CD4-positive, alpha-beta T cell treated with Interleukin-15 for 1 hour (primary cell): ENCODE results near the gene ECT2L.

Experiments
- DNase-seq: peaks from one replicate; pipeline ENCODE4 v3.0.0-alpha.2; 2020

Gene ECT2L

DNA sequence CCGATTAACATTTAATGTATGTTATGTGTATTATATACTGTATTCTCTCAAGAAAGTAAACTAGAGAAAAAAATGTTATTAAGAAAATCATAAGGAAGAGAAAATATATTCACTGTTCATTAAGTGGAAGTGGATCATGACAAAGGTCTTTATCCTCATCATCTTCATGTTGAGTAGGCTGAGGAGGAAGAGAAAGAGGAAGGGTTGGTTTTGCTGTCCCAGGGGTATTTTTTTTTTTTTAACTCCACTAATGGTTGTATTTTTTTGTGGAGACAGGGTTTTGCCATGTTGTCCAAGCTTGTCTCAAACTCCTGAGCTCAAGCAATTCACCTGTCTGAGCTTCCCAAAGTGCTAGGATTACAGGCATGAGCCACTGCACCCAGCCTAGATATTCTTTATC lies 11.0 kb downstream of the ECT2L start:
- DNase-seq: no peak

DNA sequence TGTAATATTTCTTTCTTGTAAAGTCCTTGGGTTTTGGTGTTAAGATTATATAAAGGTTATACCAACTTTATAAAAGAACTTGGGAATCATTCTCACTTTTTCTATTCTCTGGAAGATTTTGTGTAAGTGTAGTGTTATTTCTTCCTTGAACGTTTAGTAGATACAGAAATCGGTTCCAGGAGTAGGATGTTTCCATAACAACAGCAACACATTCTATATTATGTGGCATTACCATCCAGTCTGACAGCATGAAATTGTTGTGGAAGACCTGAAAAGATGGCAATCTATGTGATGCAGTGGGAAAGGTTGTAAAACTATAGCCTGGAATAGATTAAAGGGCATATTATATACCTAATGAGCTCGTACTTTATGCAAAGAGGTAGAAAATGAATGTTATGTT lies 13.8 kb downstream of the ECT2L start:
- no peak for DNase-seq

DNA sequence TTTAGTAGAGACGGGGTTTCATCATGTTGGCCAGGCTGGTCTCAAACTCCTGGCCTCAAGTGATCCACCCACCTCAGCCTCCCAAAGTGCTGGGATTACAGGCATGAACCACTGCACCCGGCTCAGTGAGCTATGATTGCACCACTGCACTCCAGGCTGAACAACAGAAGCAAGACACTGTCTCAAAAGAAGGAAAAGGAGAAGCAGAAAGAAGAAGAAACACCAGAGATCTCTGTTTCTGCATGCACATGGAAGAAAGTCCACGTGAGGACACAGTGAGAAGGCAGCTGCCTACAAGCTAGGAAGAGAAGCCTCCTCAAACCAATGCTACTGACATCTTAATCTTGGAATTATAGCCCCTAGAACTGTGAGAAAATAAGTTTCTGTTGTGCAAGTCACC lies 16.0 kb downstream of the ECT2L start:
- DNase-seq: no peak

DNA sequence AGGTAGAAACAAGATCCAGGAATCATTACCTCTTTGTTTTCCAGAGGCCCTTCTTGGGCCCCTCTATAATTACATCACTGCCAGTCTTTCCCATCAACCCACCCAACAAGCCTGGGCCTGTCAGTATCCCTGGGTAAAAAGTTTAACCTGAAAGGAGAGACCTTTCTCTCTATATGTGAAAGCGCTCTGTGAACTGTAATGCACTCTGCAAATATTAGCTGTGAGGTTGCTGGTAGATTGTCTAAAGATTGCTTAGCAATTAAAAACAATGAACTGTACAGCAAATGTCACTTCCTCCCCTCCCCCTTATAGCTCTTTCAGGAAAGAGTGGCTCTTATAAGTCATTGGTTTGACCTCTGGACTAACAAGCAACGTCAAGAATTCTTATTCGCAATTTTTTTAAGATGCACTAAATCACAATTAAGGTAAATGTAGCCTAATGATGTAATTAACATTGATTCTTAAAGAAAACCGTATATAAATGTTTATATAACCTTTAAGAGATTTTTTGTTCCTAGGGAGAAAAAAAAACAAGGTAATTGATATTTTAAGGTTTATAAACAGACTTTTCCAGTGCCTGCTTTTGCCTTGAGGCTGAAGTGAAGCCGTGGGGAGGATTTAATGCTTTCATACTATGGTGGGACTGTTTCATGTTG lies 18.4 kb downstream of the ECT2L start:
- no peak for DNase-seq

DNA sequence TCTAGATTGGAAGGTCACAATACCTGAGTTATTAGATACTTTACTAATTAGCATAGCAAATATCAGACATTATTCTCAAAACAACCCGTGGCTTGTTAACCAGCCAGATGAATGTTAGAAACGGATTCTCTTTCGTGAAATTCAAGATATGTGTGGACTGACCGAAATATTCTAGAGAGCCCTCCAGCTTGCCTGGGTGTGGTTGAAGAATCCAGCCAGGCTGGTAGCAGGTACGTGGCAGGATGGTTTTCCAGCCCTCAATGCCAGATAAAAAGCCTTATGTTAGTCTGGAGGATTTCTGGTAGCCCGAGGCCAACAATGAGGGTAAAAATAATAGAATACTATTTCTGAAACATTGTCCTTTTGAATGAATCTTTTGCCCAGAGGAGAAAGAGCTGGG lies 19.3 kb downstream of the ECT2L start:
- DNase-seq: no peak

DNA sequence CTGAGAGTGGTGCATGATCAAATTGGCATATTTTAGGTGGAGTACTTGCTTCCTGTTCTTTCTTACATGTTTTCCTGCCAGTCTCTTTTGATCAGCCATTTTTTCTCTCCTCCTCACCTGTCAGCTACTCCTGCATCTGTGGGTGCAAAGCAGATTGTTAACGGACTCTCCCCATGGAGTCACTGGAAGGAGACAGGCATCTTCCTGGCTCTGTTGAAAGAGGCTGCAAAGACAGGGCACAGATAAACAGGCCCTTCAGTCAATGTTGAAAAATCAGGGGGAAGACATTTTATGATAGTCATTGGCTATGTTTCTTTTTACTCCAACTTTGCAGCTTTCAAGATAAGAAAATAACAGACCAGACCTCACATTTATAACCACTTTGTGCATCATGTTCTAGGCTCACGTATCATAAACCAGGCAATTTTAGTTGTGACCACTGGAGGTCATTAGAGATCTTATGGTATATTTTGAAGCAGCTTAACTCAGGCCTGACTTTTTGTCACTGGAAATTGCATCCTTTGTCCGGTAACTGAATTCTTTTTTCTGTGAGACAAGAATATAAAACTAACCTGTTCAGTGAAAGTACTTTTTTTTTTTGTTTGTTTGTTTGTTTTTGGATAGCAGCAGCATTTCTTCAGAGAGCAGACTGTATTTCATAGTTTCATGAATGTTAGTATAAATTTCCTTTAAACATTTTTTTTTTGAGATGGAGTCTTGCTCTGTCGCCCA lies 20.1 kb downstream of the ECT2L start:
- no peak for DNase-seq

DNA sequence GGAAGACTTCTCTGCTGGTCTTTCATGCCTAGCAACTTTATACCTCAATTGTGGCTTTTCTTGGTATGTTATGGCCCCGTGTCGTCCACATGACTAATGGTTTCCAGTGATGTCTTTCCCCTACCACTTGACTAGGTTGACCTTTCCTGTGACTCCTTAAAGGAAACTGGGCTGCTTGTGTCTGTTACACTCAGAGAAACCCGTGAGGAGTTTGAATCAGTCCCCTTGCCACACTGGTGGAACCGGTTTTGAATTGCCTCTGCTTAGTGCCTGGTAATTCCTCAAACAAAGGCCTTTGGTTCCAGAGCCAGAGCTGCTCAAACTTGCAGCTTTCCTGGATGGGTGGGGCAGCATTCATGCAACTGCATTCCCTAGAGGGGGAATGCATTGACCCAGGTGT lies 21.9 kb downstream of the ECT2L start:
- no peak for DNase-seq

DNA sequence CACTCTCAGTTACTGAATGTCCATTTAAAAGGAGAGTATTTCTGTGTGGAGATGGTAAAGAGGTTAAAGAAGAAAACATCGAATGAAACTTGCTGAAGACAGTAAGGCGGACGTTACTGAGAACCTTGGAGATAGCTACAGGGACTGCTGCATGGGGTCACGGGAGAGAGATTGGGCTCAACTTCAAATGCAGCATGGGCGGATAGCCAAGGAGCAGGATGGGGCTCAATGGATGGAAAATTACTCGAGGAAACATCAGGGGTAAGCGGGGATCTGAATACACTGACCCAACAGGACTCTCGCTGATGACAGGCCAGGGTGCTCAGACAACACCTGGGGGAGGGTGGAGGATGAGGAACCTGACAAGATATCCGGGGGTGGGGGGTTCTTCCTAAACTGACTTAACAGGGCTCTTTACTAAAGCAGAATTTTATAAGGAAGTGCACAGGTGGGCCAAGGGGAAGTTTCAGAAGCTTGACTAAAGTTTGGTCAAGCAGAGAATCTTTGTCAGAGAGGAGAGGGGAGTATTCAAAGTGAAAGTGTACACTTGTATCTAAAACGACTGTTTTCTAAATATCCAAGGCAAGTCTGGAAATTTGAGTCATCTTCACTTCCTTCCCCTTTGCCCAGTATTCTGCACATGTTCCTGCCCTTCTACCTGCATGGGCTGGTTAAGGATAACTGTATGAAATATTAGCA lies 22.8 kb downstream of the ECT2L start:
- no peak for DNase-seq

DNA sequence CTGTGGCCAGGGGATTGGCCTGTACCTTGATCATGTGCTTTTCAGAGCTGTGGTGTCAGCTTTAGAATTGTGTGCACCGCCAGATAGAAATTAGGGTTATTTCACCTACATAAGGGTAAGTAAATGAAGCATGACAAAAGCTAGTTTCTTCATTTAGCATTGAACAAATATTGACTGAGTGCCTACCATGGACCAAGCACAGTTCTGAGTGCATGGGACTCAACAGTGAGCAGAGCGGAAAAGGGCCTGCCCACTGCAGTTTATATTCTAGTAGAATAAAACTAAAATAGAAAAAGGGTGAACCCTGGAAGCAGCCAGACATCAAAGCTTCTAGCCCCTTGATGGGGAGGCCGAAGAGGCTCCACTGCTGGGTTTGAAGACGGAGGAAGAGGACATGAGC lies 25.6 kb downstream of the ECT2L start:
- no peak for DNase-seq

DNA sequence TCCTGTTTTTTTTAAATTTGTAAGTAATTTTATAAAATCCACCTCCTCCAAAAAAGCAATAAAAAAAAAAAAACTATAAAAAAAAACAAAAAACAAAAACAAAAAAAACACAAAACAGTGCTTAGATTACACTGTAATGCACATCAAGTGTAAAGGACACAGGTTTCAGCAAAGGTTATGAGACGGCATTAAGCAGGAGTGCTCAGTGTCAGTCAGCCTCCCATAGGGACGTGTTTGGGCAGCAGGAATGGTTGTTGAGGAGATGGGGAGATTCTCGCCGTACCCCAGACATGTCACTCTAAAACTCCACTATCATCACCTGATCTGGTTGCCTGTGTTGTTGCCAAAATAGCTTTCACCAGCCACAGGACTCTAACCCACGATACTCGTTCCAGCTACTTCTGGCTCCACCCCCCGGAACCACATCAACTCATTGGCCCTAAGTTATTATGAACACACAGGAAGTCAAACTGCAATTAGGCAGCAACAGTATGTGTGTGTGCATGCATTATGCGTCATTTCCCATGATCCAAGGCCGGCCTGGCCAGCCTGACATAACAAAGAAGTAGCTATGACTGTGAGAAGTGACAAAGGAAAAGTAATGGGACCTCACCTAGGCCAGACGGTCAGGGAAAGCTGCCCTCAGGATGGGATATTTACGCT lies 28.7 kb downstream of the ECT2L start:
- no peak for DNase-seq

DNA sequence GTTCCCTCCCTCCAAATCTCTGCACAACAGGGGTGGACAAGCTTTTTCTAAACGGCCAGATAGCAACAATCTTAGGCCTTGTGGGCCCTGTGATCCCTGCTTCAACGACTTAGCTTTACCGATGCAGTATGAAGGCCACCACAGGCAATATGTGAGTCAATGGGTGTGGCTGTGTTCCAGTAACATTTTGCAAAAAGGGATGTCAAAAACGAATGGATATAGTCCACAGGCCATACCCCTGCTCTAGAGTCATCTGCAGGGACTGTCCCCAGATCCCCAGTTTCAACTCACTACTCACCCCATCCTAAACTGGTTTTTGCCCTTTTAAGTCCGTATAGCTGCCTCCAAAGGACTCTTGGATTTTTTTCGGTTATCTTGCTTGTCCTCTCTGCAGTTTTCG lies 34.4 kb downstream of the ECT2L start:
- DNase-seq: no peak

DNA sequence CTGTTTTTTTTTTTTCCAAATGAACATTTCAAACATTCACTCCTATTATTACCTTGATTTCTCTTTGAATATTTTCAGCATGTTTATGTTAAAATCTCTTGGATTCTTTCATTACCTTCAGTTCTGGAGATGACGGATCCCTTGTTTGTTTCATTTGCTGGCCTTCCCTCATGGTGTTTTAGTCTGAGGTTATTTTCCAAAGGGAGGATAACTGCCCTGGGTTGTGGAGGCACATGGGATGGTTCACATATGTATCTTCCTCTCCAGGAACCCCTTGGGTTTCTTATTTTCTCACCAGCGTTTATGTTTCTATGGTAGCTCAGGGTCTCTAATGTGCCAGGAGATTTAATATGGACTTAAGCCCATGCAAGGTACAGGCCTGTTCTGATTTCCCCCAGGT lies 36.3 kb downstream of the ECT2L start:
- DNase-seq: no peak

DNA sequence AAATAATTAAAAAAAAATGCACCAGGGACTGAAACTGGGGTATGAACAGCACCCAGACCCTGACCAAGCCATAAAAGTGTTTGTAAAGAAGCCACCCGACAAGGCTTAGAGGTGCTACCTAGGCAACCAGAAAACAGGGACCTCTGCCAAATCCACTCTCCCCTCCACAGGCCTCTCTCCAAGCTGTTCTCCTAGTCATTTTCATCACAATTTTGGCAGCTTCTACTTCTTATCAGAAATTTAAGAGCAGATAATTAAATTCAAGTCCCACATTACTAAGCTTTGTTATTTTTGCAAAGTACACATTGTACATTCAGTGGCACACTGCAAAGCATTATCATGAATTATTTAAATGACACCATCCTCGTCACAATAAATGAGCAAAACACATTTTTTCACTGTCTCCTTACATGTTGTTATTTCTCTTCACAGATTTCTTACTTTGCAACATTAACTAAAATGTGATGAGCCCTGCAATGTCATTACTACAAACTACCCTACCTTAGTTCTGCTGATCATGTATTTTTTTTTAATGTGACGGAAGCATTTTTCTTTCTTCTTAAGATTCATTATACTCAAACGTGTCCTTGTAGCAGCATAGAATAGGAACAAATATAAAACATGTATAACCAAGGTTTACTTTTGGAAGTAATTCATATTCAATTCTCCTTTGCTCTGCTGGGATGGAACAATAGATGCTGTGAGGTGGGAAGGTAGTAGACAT lies 38.1 kb downstream of the ECT2L start:
- no peak for DNase-seq

DNA sequence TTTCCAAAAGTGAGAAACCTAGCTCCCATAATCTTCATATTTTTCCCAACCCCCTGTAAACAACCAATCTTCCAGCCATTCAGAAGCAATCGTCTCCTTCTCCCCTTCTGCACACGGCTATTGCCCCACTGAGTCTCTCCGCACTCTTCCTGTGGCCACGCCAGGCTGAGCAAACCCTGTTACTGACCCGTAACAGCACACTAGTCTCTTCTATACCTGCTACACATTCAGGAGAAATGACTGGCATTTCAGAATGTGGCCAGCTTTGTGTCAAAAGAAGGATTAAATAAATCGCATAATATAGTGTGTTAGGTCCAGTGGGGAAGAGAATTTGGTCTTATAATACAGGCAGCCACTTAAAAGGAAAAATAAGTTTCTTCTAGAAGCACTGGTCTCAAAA lies 41.4 kb downstream of the ECT2L start:
- no peak for DNase-seq

DNA sequence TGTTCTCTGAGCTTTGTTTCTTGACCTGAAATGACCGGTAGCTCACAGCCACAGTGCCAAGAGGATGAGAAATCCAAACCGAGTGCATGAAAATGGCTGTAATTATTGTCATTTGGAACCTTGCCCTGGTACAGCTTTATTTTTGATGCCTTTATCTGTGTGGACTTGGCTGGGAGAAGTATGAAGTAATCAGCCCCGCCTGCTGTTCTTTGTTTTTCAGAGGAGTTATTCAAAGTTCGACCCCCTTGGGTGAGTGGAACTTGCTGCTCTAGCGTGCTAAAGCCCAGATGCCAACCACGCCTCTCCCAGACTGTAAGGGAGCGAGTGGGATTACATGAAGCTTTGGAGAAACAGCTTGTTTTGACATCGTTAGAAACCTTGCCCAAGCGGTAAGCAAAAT lies 48.3 kb downstream of the ECT2L start:
- no peak for DNase-seq

DNA sequence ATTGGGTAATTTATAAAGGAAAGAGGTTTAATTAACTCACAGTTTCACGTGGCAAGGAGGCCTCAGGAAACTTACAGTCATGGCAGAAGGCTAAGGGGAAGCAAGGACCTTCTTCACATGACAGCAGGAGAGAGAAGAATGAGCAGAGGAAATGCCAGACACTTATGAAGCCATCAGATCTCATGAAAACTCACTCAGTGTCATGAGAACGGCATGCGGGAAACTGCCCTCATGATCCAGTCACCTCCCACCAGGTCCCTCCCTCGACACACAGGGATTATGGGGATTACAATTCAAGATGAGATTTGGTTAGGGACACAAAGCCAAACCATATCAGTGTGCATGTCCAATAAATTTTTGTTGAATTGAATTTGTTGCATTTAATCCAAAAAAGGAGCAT lies 52.0 kb downstream of the ECT2L start:
- no peak for DNase-seq

DNA sequence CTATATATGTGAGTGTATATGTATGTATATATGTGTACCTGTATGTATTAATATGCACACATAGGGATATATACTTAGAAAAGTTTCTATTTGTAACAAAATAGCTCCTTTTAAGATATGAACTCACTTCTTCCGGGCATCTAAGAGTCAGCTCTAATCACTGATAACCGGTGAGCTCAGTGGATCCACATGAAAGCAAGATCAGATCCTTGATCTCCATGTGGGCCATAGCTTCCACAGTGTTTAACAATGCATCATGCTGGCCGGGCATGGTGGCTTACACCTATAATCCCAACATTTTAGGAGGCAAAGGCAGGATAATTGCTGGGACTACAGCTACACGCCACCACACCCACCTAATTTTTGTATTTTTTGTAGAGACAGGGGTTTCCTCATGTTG lies 52.6 kb downstream of the ECT2L start:
- DNase-seq: no peak

DNA sequence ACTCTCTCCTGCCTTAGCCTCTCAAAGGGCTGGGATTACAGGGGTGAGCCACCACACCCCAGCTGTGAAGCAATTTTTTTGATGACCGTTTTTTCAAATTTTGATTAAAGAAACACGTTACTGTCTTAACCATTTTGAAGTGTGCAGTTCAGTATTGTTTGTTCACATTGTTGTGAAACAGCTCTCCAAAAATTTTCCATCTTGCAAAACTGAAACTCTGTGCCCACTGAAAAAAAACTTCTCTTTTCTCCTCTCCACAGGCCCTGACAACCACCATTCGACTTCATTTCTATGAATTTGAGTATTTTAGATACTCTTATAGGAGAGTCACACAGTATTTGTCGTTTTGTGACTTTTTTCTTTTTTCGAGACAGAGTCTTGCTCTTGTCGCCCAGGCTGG lies 53.9 kb downstream of the ECT2L start:
- DNase-seq: no peak

DNA sequence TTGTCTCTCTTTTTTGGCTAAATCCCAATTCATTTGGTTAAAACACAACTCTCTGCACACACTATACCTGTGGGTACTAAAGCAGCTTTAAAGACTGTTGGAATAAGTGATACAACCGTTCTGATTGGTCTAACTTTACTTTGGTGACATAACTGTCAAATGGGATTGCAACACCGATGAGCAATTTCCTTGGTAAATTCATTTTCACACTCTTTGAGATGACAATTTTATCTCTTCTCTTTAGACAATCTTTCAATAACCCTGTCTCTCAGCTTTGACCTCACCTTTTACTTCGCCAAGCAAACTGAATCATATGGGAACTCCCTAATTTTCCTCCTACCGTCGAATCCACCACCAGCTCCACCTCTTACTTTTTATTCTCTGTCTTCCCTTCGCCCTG lies 60.8 kb downstream of the ECT2L start:
- no peak for DNase-seq

DNA sequence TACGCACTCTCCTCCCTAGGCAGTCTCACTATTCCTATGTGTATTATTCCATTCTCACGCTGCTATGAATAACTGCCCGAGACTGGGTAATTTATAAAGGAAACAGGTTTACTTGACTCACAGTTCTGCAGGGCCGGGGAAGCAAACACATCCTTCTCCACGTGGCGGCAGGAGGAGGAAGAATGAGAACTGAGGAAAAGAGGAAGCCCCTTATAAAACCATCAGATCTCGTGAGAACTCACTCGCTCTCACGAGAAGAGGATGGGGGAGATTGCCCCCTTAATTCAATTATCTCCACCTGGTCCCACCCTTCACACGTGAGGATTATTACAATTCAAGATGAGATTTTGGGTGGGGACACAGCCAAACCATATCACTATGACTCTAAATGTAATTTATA lies 61.9 kb downstream of the ECT2L start:
- DNase-seq: no peak

DNA sequence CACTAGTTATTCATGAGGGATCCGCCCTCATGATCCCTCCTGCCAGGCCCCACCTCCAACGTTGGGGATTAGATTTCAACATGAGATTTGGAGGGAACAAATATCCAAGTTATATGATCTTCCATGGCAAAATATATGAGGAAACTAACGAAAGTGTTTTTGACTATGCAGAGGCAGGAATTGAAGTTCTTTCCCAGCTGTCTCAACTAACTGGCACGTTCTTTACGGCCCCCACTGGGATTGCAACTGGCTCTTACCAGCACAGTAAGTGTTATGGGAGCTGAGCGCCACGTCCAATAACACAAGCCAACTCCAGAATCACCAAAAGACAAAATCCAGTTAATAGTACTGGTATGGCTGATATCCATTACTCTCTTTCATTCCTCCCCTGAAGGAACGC lies 66.6 kb downstream of the ECT2L start:
- no peak for DNase-seq

DNA sequence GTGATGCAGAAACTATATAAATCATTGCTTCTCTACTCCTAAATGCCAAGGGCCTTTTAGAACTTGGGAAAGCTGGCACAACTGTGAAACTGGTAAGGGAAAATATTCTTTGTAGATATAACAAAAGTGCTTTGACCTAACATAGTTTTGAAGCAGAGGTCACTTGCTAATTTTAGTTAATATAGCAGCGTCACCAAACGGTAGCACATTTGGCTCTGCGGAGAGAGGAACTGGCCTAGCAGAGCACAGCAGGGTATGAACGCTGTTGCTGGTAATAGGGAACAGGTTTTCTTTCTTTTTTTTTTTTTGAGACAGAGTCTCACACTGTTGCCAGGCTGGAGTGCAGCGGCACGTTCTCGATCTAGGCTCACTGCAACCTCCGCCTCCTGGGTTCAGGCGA lies 67.4 kb downstream of the ECT2L start:
- DNase-seq: no peak

DNA sequence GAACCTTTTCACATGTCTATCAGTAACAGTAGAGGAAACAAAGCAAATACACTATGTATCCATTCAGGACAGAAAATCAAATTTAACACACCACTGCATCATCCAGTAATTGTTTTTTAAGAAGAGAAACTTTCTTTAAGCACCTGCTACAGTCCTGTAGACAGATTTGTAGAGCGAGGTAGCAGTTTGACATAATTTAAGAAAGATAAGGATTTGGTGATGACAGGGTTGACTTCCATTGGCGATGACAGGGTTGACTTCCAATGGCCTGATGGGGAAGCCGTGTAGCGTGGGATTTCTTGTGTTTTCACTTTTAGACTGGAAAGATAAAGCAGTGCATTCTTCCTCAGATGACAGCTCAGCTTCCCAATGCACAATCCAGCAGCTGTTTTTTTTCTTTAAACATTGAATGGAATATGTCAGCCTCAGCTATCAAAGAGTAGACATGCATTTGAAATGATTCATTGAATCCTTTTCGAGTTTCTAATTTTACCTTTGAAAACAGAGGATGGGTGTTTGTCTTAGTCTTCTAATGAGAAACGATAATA lies 68.5 kb downstream of the ECT2L start:
- no peak for DNase-seq
